ENCODE results near the gene NTMT1. TPM values are rescaled to one million over a fixed set of nuclear protein-coding genes. Genes with fewer than 3 reads are reported as not detected.
A peak's percentile ranks its signal among the peaks of the same experiment; 100 is the strongest.
"Not testable (repeated sequence)": the region's sequence is repeated elsewhere in the genome, so short reads cannot be mapped to it uniquely, and the experiment has no call there.

NTMT1 gene
- total RNA-seq, 1 experiment from 2014 or later = 22.4 TPM

- Histone ChIP-seq H3K27ac (ENCODE audit: low read length) (no peak overlapping the region), H4K20me1 (ENCODE audit: insufficient read depth, low read depth, low read length) (no peaks in the 10 kb centered on the region), H3K9ac (ENCODE audit: low read length) (no peak overlapping the region), H3K27me3 (ENCODE audit: low read length) (no peaks in the 10 kb centered on the region), H3K9me3 (ENCODE audit: low read length) (no peaks in the 10 kb centered on the region; the same call in 1 of the 2 replicates), H3K4me2 (ENCODE audit: low read depth, low read length, poor library complexity, severe bottlenecking) (no peak overlapping the region), H3K4me3 (ENCODE audit: low read length) (no peak overlapping the region), H3K4me1 (ENCODE audit: low read length) (no peaks in the 10 kb centered on the region), H3K9me2 (replicated peaks; ENCODE audit: insufficient read depth, low read length) (no peaks in the 10 kb centered on the region), H3K79me2 (ENCODE audit: low read length) (no peaks in the 10 kb centered on the region), H3K36me3 (ENCODE audit: insufficient read depth, low read length) (no peaks in the 10 kb centered on the region), H2AFZ (ENCODE audit: low read length) (peak overlapping the region; percentile 99)
- peak; percentile 90 for DNase-seq
Measured at GRCh38 chr9:129584136-129584535, 41.8 kb upstream of the NTMT1 start.

- Histone ChIP-seq H3K79me2 (ENCODE audit: low read length) (no peaks in the 10 kb centered on the region), H3K36me3 (ENCODE audit: insufficient read depth, low read length) (no peaks in the 10 kb centered on the region), H4K20me1 (ENCODE audit: insufficient read depth, low read depth, low read length) (no peaks in the 10 kb centered on the region), H3K9me3 (ENCODE audit: low read length) (no peaks in the 10 kb centered on the region; the same call in 1 of the 2 replicates), H3K27me3 (ENCODE audit: low read length) (no peaks in the 10 kb centered on the region), H3K4me1 (ENCODE audit: low read length) (no peaks in the 10 kb centered on the region), H3K9me2 (replicated peaks; ENCODE audit: insufficient read depth, low read length) (no peaks in the 10 kb centered on the region), H3K27ac (ENCODE audit: low read length) (no peak overlapping the region), H3K4me2 (ENCODE audit: low read depth, low read length, poor library complexity, severe bottlenecking) (no peak overlapping the region), H3K9ac (ENCODE audit: low read length) (no peak overlapping the region), H2AFZ (ENCODE audit: low read length) (no peak overlapping the region), H3K4me3 (ENCODE audit: low read length) (no peak overlapping the region)
- no peak for DNase-seq
Measured at GRCh38 chr9:129585352-129585751, 40.6 kb upstream of the NTMT1 start.

GRCh38 chr9:129586245-129586644 lies 39.7 kb upstream of the NTMT1 start:
- no peak for DNase-seq
- H3K9ac ChIP-seq (ENCODE audit: low read length) = no peak overlapping the region
- H3K79me2 ChIP-seq (ENCODE audit: low read length) = no peaks in the 10 kb centered on the region
- no peak overlapping the region for H3K4me3 ChIP-seq (ENCODE audit: low read length)
- H3K27me3 ChIP-seq (ENCODE audit: low read length) = no peaks in the 10 kb centered on the region
- H3K9me3 ChIP-seq (ENCODE audit: low read length) = no peaks in the 10 kb centered on the region; the same call in 1 of the 2 replicates
- no peak overlapping the region for H2AFZ ChIP-seq (ENCODE audit: low read length)
- no peak overlapping the region for H3K4me2 ChIP-seq (ENCODE audit: low read depth, low read length, poor library complexity, severe bottlenecking)
- H3K9me2 ChIP-seq (replicated peaks; ENCODE audit: insufficient read depth, low read length) = no peaks in the 10 kb centered on the region
- H3K27ac ChIP-seq (ENCODE audit: low read length) = no peak overlapping the region
- H3K4me1 ChIP-seq (ENCODE audit: low read length) = no peaks in the 10 kb centered on the region
- no peaks in the 10 kb centered on the region for H4K20me1 ChIP-seq (ENCODE audit: insufficient read depth, low read depth, low read length)
- no peaks in the 10 kb centered on the region for H3K36me3 ChIP-seq (ENCODE audit: insufficient read depth, low read length)

- no peak overlapping the region for H3K4me2 ChIP-seq (ENCODE audit: low read depth, low read length, poor library complexity, severe bottlenecking)
- no peaks in the 10 kb centered on the region for H4K20me1 ChIP-seq (ENCODE audit: insufficient read depth, low read depth, low read length)
- no peak overlapping the region for H2AFZ ChIP-seq (ENCODE audit: low read length)
- H3K9me3 ChIP-seq (ENCODE audit: low read length) = no peaks in the 10 kb centered on the region; the same call in 1 of the 2 replicates
- H3K36me3 ChIP-seq (ENCODE audit: insufficient read depth, low read length) = no peaks in the 10 kb centered on the region
- DNase-seq = no peak
- H3K9me2 ChIP-seq (replicated peaks; ENCODE audit: insufficient read depth, low read length) = no peaks in the 10 kb centered on the region
- H3K4me1 ChIP-seq (ENCODE audit: low read length) = no peaks in the 10 kb centered on the region
- H3K79me2 ChIP-seq (ENCODE audit: low read length) = no peaks in the 10 kb centered on the region
- no peak overlapping the region for H3K9ac ChIP-seq (ENCODE audit: low read length)
- H3K27me3 ChIP-seq (ENCODE audit: low read length) = no peaks in the 10 kb centered on the region
- H3K27ac ChIP-seq (ENCODE audit: low read length) = no peak overlapping the region
- no peak overlapping the region for H3K4me3 ChIP-seq (ENCODE audit: low read length)
Measured at GRCh38 chr9:129586685-129587084, 39.3 kb upstream of the NTMT1 start.

- Histone ChIP-seq H3K79me2 (ENCODE audit: low read length) (no peaks in the 10 kb centered on the region), H3K4me1 (ENCODE audit: low read length) (no peaks in the 10 kb centered on the region), H3K4me2 (ENCODE audit: low read depth, low read length, poor library complexity, severe bottlenecking) (no peak overlapping the region), H3K9me3 (ENCODE audit: low read length) (no peaks in the 10 kb centered on the region; the same call in 1 of the 2 replicates), H2AFZ (ENCODE audit: low read length) (no peak overlapping the region), H3K4me3 (ENCODE audit: low read length) (no peak overlapping the region), H3K9me2 (replicated peaks; ENCODE audit: insufficient read depth, low read length) (no peaks in the 10 kb centered on the region), H3K9ac (ENCODE audit: low read length) (no peak overlapping the region), H4K20me1 (ENCODE audit: insufficient read depth, low read depth, low read length) (no peaks in the 10 kb centered on the region), H3K27me3 (ENCODE audit: low read length) (no peaks in the 10 kb centered on the region), H3K27ac (ENCODE audit: low read length) (no peak overlapping the region), H3K36me3 (ENCODE audit: insufficient read depth, low read length) (no peaks in the 10 kb centered on the region)
- DNase-seq = no peak
Measured at GRCh38 chr9:129587487-129588262, 38.3 kb upstream of the NTMT1 start.

- H3K79me2 ChIP-seq (ENCODE audit: low read length) = no peaks in the 10 kb centered on the region
- DNase-seq = no peak
- H3K9me3 ChIP-seq (ENCODE audit: low read length) = no peaks in the 10 kb centered on the region
- H2AFZ ChIP-seq (ENCODE audit: low read length) = no peak overlapping the region
- no peaks in the 10 kb centered on the region for H3K4me1 ChIP-seq (ENCODE audit: low read length)
- no peaks in the 10 kb centered on the region for H3K36me3 ChIP-seq (ENCODE audit: insufficient read depth, low read length)
- H3K9ac ChIP-seq (ENCODE audit: low read length) = no peak overlapping the region
- H3K4me3 ChIP-seq (ENCODE audit: low read length) = no peak overlapping the region
- no peaks in the 10 kb centered on the region for H4K20me1 ChIP-seq (ENCODE audit: insufficient read depth, low read depth, low read length)
- H3K27me3 ChIP-seq (ENCODE audit: low read length) = no peaks in the 10 kb centered on the region
- no peaks in the 10 kb centered on the region for H3K9me2 ChIP-seq (replicated peaks; ENCODE audit: insufficient read depth, low read length)
- no peak overlapping the region for H3K4me2 ChIP-seq (ENCODE audit: low read depth, low read length, poor library complexity, severe bottlenecking)
- no peak overlapping the region for H3K27ac ChIP-seq (ENCODE audit: low read length)
Measured at GRCh38 chr9:129590466-129590865, 35.5 kb upstream of the NTMT1 start.

GRCh38 chr9:129591916-129592315 lies 34.0 kb upstream of the NTMT1 start:
- H3K9me3 ChIP-seq (ENCODE audit: low read length) = no peaks in the 10 kb centered on the region
- no peaks in the 10 kb centered on the region for H3K9me2 ChIP-seq (replicated peaks; ENCODE audit: insufficient read depth, low read length)
- no peaks in the 10 kb centered on the region for H3K36me3 ChIP-seq (ENCODE audit: insufficient read depth, low read length)
- no peak overlapping the region for H3K9ac ChIP-seq (ENCODE audit: low read length)
- H3K27me3 ChIP-seq (ENCODE audit: low read length) = no peaks in the 10 kb centered on the region
- no peaks in the 10 kb centered on the region for H3K4me1 ChIP-seq (ENCODE audit: low read length)
- no peak overlapping the region for H3K4me2 ChIP-seq (ENCODE audit: low read depth, low read length, poor library complexity, severe bottlenecking)
- no peaks in the 10 kb centered on the region for H4K20me1 ChIP-seq (ENCODE audit: insufficient read depth, low read depth, low read length)
- H2AFZ ChIP-seq (ENCODE audit: low read length) = no peak overlapping the region
- DNase-seq = no peak
- no peak overlapping the region for H3K27ac ChIP-seq (ENCODE audit: low read length)
- H3K4me3 ChIP-seq (ENCODE audit: low read length) = no peak overlapping the region
- H3K79me2 ChIP-seq (ENCODE audit: low read length) = no peaks in the 10 kb centered on the region

GRCh38 chr9:129592790-129593189 lies 33.2 kb upstream of the NTMT1 start:
- not testable (repeated sequence) for H3K27ac ChIP-seq (ENCODE audit: low read length); H3K27me3 ChIP-seq (ENCODE audit: low read length); H2AFZ ChIP-seq (ENCODE audit: low read length); DNase-seq; H3K4me1 ChIP-seq (ENCODE audit: low read length); H3K4me3 ChIP-seq (ENCODE audit: low read length); H3K79me2 ChIP-seq (ENCODE audit: low read length); H3K9ac ChIP-seq (ENCODE audit: low read length); H3K36me3 ChIP-seq (ENCODE audit: insufficient read depth, low read length); H4K20me1 ChIP-seq (ENCODE audit: insufficient read depth, low read depth, low read length); H3K9me3 ChIP-seq (ENCODE audit: low read length); H3K4me2 ChIP-seq (ENCODE audit: low read depth, low read length, poor library complexity, severe bottlenecking); H3K9me2 ChIP-seq (replicated peaks; ENCODE audit: insufficient read depth, low read length)

Measured in Karpas-422 (cell line).